ENCODE measurements around the gene MAP6. TPM values are rescaled to one million over a fixed set of nuclear protein-coding genes. Genes with fewer than 3 reads are reported as not detected.

MAP6 gene
- total RNA-seq, 1 experiment from 2014 or later: 22.8 TPM

DNA sequence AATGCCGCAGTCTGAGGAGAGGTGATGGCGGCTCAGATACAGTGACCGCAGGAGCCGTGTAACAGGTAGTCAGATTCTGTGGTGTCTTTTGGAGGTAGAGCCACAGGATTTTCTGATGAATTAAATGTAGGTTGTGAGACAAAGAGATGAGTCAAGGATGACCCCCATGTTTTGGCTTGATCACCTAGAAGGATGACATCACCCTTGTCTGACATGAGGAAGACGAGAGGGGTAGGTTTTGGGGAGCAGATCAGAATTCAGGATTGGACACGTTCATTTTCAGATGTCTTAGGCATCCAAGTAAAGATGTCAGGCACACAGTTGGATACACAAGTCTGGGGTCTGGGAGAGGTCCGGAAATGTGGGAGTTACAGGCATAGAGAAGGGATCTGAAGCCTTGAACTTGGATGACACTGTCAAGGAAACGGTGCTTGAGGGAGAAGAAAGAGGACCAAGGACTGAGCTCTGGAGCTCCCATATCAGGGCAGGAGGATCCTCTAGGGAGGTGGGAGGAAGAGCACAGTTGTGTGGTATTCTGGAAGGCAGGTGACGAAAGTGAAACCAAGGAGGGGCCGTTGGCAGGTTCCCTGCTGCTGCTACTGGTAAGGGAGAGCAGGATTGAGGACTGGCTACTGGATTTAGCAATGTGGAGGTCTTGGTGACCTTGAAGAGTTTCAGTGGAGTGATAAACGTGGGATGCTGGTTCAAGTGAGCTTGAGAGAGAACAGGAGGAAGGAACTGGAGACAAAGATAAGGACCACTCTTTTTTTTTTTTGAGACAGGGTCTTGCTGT is 130.5 kb downstream of the MAP6 start:
- intact Hi-C loops (cut with micrococcal nuclease; ENCODE audit: unreplicated experiment): no loop called here
- Mint-ChIP-seq H3K9me3 (ENCODE audit: unreplicated experiment) (no peaks in the 10 kb centered on the region), H3K36me3 (ENCODE audit: insufficient read depth, unreplicated experiment) (no peaks in the 10 kb centered on the region), H3K4me3 (ENCODE audit: unreplicated experiment) (no peak overlapping the region), H3K27ac (ENCODE audit: unreplicated experiment) (no peak overlapping the region), H3K27me3 (ENCODE audit: insufficient read depth, unreplicated experiment) (no peaks in the 10 kb centered on the region), H3K4me1 (ENCODE audit: low read depth, unreplicated experiment) (peaks cover 5% of the 10 kb centered on the region)
- BruUV-seq (replicated peaks): no TSS peak
- H3K36me3 ChIP-seq (ENCODE audit: control insufficient read depth, insufficient read depth, low read length): no peaks in the 10 kb centered on the region
- H3K27me3 ChIP-seq (replicated peaks; ENCODE audit: control insufficient read depth, insufficient read depth, low read length): no peaks in the 10 kb centered on the region
- peaks cover 14% of the 10 kb centered on the region for H3K4me1 ChIP-seq
- ChIA-PET CTCF (no interaction called here), POLR2A (interaction anchor here (0.5 kb wide), 1 partner anchor 12 kb away, joined by 3 read pairs; the partner anchor contains the start of gene GDPD5)
- no peak overlapping the region for H3K4me3 ChIP-seq (ENCODE audit: low read depth, low read length)
- H3K9me3 ChIP-seq: no peaks in the 10 kb centered on the region
- DNase-seq: no peak
- TF ChIP-seq CTCF (IDR thresholded peaks at IDR 0.05; ENCODE audit: insufficient read depth in 1 of 2, low read depth in 1 of 2, low read length in 1 of 2, severe bottlenecking in 1 of 2, unreplicated experiment in 1 of 2): no peak

DNA sequence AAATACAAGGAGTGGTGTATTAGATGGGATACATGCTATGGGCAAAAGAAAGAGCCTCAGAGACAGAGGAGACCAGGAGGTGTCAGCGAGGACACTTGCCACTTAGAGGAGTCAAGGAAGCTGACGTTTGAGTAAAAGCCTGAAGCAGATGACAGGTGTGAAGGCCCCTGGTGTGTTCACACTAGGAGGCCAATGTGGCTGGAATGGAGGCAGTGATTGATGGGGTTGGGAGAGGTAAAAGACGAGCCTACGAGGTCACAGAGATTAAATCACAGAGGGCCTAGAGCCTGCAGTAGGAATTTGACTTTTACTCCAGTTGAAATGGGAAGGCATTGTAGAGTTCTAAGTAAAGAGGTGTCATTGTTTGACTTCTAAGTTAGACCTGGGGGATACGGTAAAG is 131.1 kb downstream of the MAP6 start:
- Mint-ChIP-seq H3K27me3 (ENCODE audit: insufficient read depth, unreplicated experiment) (no peaks in the 10 kb centered on the region), H3K4me3 (ENCODE audit: unreplicated experiment) (no peak overlapping the region), H3K4me1 (ENCODE audit: low read depth, unreplicated experiment) (peaks cover 5% of the 10 kb centered on the region), H3K36me3 (ENCODE audit: insufficient read depth, unreplicated experiment) (no peaks in the 10 kb centered on the region), H3K9me3 (ENCODE audit: unreplicated experiment) (no peaks in the 10 kb centered on the region), H3K27ac (ENCODE audit: unreplicated experiment) (no peak overlapping the region)
- no peak for DNase-seq
- Histone ChIP-seq H3K9me3 (no peaks in the 10 kb centered on the region), H3K36me3 (ENCODE audit: control insufficient read depth, insufficient read depth, low read length) (no peaks in the 10 kb centered on the region), H3K4me1 (peaks cover 14% of the 10 kb centered on the region), H3K4me3 (ENCODE audit: low read depth, low read length) (no peak overlapping the region), H3K27me3 (replicated peaks; ENCODE audit: control insufficient read depth, insufficient read depth, low read length) (no peaks in the 10 kb centered on the region)
- BruUV-seq (replicated peaks): no TSS peak
- POLR2A ChIA-PET: no interaction called here
- intact Hi-C loops (cut with micrococcal nuclease; ENCODE audit: unreplicated experiment): no loop called here
- CTCF ChIA-PET: interaction anchor here (1.2 kb wide), 1 partner anchor 93 kb away, joined by 3 read pairs; no protein-coding TSS in a partner anchor
- no peak for TF ChIP-seq CTCF (IDR thresholded peaks at IDR 0.05; ENCODE audit: insufficient read depth in 1 of 2, low read depth in 1 of 2, low read length in 1 of 2, severe bottlenecking in 1 of 2, unreplicated experiment in 1 of 2)

Other genes with a start within 250 kb of the MAP6 start
- gene KLHL35, start 235.8 kb downstream of the MAP6 start, total RNA-seq (2022): 46.0 and 51.4 TPM in 2 replicates
- gene GDPD5, start 143.1 kb downstream of the MAP6 start, total RNA-seq (2022): 25.7 and 28.6 TPM in 2 replicates
- 481 and 528 TPM in 2 replicates for gene SERPINH1, start 106.8 kb downstream of the MAP6 start, total RNA-seq (2022)
- 0.39 and 0.56 TPM in 2 replicates for gene MOGAT2, start 48.8 kb upstream of the MAP6 start, total RNA-seq (2022)
- 73.6 and 75.8 TPM in 2 replicates for gene DGAT2, start 99.7 kb upstream of the MAP6 start, total RNA-seq (2022)
- gene UVRAG, start 146.2 kb upstream of the MAP6 start, total RNA-seq (2022): 30.4 and 31.3 TPM in 2 replicates

All from Caco-2 (cell line).